Omental fat pad (tissue), 4 donors: ENCODE data around the gene SLC35G2. TPM values are rescaled to one million over a fixed set of nuclear protein-coding genes. Genes with fewer than 3 reads are reported as not detected.

Experiments
- ATAC-seq: fragments of 150-250 bp; one replicate; pipeline ENCODE4 v1.9.1; 2016; ENCODE audit warnings: mild to moderate bottlenecking, moderate library complexity; ENCODE audit not compliant: low FRiP score
- DNase-seq: peaks from one replicate; pipeline ENCODE4 v3.0.0-alpha.2; 2019; ENCODE audit warnings: low spot score
- total RNA-seq, 4 donors: library from RNA; depleted of rRNA; stranded (reverse); fragments of >200 nt; gene quantifications; one replicate each; pipeline ENCODE4 v1.1.0, GENCODE V29; 2016
- TF ChIP-seq, protein P1 (sequence below), 3 donors: fragments of 450-650 bp; IDR thresholded peaks; one replicate each; pipeline ENCODE4 v1.5.1; 2016 to 2017; ENCODE audit warnings: antibody characterized with exemption in 3 of 3, mild to moderate bottlenecking in 3 of 3, moderate library complexity in 2 of 3

SLC35G2 gene
- total RNA-seq, 4 donors from 2014 or later, result 9.1 to 27.8 (median 11.6) TPM

DNA sequence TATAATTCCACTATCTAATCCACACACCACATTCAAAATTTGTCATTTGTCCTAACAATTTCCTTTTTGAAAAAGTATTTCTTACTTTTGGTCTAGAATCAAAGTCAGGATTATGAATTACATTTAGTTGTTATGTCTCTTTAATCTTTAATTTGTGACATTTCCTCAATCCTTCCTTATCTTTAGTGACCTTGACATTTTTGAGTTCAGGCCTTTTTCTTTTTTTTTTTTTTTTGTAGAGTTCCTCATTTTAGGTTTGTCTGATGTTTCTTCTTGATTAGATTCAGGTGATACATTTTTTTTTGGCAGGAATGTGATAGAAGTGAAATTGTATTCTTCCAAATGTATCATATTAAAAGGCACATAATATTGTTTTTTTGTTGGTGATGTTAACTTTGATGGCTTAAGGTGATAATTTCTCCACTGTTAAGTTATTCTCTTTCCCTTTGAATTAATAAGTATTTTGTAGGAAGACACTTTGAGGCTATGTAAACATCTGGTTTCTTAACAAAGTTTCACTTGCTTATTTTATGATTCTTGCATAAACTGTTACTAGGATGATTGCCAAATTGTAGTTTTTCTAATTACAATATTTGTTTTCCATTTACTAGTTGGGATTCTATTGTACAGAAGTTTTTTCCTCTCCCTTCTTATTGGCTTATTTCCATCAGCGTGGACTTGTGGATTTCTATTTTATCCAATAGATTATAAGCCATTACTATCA, 16.3 kb downstream of the SLC35G2 start:
- DNase-seq, result no peak
- ATAC-seq, result no peak
- TF ChIP-seq, protein P1, sequence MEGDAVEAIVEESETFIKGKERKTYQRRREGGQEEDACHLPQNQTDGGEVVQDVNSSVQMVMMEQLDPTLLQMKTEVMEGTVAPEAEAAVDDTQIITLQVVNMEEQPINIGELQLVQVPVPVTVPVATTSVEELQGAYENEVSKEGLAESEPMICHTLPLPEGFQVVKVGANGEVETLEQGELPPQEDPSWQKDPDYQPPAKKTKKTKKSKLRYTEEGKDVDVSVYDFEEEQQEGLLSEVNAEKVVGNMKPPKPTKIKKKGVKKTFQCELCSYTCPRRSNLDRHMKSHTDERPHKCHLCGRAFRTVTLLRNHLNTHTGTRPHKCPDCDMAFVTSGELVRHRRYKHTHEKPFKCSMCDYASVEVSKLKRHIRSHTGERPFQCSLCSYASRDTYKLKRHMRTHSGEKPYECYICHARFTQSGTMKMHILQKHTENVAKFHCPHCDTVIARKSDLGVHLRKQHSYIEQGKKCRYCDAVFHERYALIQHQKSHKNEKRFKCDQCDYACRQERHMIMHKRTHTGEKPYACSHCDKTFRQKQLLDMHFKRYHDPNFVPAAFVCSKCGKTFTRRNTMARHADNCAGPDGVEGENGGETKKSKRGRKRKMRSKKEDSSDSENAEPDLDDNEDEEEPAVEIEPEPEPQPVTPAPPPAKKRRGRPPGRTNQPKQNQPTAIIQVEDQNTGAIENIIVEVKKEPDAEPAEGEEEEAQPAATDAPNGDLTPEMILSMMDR (IDR thresholded peaks at IDR 0.05), result no peak

DNA sequence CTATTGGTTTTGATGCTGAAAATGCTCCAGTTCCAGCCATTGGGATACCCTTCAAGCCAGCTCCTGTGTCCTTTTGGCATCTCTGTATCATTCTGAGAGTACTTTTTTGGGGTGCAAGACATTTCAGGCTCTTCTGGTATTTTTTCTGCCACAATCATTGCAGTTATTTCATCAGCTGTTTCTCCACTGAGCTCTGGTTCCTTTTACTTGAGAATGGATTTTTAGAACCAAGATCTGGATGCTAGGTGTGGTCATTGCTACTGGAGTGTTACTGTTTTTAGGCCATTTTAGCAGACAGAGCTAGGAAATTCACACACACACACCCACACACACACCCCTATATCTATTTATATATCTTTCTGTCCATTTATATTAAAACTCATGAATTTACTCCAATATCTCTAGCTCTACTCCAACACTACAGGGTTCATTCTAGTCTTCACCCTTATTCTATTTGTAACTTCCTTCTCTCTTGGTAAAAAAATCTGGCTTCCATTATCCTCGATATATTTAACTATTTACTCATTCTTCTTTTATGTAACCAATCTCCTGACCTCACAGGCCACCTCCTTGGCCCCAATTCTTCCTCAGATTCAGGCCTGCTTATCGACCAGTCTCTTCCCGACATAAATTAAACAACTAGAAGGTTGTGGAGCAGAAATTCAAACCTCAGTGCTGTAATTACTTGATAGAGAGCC, 17.0 kb downstream of the SLC35G2 start:
- DNase-seq (no peak), ATAC-seq (no peak)
- TF ChIP-seq, protein P1 (IDR thresholded peaks at IDR 0.05), result no peak

DNA sequence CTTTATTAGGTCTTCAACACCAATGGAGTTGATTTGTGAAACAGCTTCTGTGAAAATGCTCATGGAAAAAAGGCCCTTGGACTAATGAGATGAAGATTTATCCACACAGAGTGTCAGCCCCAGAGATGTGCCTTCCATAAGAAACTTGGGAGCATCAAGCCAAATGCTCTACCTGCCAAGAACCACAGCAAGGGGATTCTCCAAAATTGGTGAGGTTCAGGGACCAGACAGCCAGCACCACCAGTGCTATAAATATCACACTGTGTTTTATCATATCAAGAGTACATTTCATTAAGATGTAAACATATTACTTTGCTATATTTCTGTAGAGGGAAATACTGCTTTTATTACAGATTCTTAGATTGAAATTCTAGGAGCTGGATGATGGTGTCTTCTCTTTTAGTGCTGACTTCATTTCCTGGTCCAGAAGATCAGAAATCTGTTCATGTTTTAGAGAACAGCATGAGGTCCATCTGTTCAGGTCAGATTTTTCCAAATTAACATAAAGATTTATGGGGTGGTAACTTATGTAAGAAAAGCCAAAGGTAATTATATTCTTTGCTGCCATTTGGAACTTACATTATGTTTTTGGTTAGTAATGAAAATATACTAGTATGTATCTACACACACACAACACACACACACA, 17.7 kb downstream of the SLC35G2 start:
- ATAC-seq (no peak), DNase-seq (no peak)
- TF ChIP-seq, protein P1 (IDR thresholded peaks at IDR 0.05), result no peak

DNA sequence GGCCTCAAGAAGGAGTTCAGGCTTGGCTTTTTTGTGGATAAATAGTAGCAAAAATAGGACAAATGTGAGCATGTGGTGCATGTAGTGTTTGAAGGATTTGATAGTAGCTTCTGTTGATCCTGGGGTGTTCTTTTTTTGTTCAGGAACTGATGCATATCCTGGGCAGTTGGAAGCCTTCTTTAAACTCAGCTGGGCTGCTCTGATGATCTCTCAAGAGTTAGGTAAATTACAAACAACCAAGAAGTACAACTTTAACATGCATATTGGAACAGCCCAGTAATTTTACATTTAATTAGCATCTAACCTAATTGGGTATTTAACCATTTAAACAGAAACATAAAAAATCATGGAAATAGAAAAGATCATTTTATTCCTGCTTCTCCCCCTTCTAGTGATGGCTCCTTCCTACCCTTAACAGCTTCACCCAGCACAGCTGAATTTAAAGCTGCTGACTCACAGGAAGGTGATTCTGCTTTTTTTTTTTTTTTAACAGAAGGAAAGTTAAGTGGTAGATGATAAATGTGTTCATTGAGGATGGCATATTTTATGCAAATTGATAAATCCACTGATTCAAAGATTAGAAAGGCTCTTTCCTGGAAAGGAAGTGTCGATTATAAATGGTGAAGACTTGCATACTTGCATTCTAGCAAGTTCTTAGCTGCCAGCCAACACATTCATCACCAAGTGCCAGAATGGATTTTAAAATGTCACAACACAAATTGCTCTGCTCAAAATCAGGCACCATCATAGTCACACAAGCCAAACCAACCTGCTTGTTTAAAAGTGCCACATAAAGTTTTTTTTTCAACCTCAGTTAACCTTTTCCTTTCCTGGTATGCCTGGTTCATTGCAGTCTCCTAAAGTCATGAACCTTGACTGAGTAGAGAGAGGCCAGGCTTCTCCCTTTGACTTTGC, 20.0 kb downstream of the SLC35G2 start:
- DNase-seq (no peak), ATAC-seq (no peak)
- TF ChIP-seq, protein P1 (IDR thresholded peaks at IDR 0.05), result no peak

DNA sequence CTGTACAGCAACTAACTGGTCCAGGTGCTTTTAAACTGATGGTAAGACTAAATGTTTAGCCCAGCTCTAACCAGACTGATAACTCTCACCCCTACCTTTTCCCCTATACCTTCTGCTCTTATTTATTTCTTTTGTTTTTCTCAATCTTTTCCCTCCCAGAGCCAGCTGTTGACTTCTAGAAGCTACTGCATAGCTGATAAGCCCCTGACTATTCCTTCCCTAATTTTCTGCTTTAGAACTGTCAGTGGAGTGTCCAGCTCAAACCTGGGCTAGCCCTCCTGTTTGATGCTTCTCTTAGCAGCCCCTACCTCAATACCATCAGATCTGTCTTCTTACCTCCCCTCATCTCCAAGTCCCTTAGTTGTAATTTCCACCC, 20.6 kb downstream of the SLC35G2 start:
- no peak for ATAC-seq
- no peak for DNase-seq
- TF ChIP-seq, protein P1 (IDR thresholded peaks at IDR 0.05), result no peak

DNA sequence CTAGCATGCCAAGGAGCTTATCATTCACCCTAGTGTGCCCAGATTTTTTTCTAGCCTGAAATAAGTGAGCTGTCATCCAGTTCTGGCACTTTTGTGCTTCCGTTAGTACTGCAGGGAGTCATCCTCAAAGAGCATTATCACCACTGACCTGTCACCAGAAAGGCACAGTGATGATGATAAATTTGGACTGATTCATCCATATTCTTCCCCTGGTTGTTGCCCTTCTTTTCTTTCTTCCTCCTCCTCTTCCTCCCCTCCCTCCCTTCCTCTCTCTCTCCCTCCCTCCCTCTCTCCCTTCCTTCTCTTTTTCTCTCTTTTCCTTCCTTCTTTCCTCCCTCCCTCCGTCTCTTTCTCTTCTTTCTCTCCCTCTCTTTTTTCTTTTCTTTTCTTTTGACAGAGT, 21.3 kb downstream of the SLC35G2 start:
- no peak for DNase-seq
- TF ChIP-seq, protein P1 (IDR thresholded peaks at IDR 0.05), result no peak
- no peak for ATAC-seq
